IPS-18a (cell line): ENCODE data around the gene CER1.

Source experiments
- H3K27ac ChIP-seq: one replicate; pipeline ENCODE4 v1.5.1; 2013; ENCODE audit warnings: low read length
- H3K27me3 ChIP-seq: one replicate; pipeline ENCODE4 v1.6.1; 2013; ENCODE audit warnings: mild to moderate bottlenecking, low read length; ENCODE audit not compliant: control insufficient read depth, insufficient read depth
- H3K36me3 ChIP-seq: one replicate; pipeline ENCODE4 v1.6.1; 2013; ENCODE audit warnings: low read depth, low read length; ENCODE audit not compliant: control insufficient read depth
- H3K4me1 ChIP-seq: one replicate; pipeline ENCODE4 v1.6.1; 2013; ENCODE audit warnings: low read depth, low read length; ENCODE audit not compliant: control insufficient read depth
- H3K4me3 ChIP-seq: one replicate; pipeline ENCODE4 v1.5.1; 2013; ENCODE audit warnings: low read length
- H3K9ac ChIP-seq: one replicate; pipeline ENCODE4 v1.6.1; 2013; ENCODE audit warnings: mild to moderate bottlenecking, low read length, moderate library complexity
- H3K9me3 ChIP-seq: one replicate; pipeline ENCODE4 v1.6.1; 2013; ENCODE audit warnings: low read depth, low read length; ENCODE audit not compliant: control insufficient read depth

Gene CER1

GRCh38 chr9:14713187-14713767 lies 9.3 kb downstream of the CER1 start:
- H3K9ac ChIP-seq, result no peak overlapping the region
- no peaks in the 10 kb centered on the region for H3K9me3 ChIP-seq
- no peaks in the 10 kb centered on the region for H3K4me1 ChIP-seq
- no peaks in the 10 kb centered on the region for H3K27me3 ChIP-seq
- no peak overlapping the region for H3K4me3 ChIP-seq
- H3K36me3 ChIP-seq, result no peaks in the 10 kb centered on the region
- H3K27ac ChIP-seq, result no peak overlapping the region

GRCh38 chr9:14710804-14711203 lies 11.7 kb downstream of the CER1 start:
- Histone ChIP-seq H3K9me3 (no peaks in the 10 kb centered on the region), H3K27me3 (no peaks in the 10 kb centered on the region), H3K9ac (no peak overlapping the region), H3K4me1 (no peaks in the 10 kb centered on the region), H3K36me3 (no peaks in the 10 kb centered on the region), H3K27ac (no peak overlapping the region), H3K4me3 (no peak overlapping the region)

GRCh38 chr9:14706530-14707140 lies 15.9 kb downstream of the CER1 start:
- no peaks in the 10 kb centered on the region for H3K27me3 ChIP-seq
- H3K36me3 ChIP-seq, result no peaks in the 10 kb centered on the region
- no peaks in the 10 kb centered on the region for H3K9me3 ChIP-seq
- H3K27ac ChIP-seq, result no peak overlapping the region
- no peak overlapping the region for H3K9ac ChIP-seq
- no peak overlapping the region for H3K4me3 ChIP-seq
- H3K4me1 ChIP-seq, result no peaks in the 10 kb centered on the region

GRCh38 chr9:14705079-14705478 lies 17.5 kb downstream of the CER1 start:
- no peaks in the 10 kb centered on the region for H3K9me3 ChIP-seq
- no peak overlapping the region for H3K4me3 ChIP-seq
- no peak overlapping the region for H3K9ac ChIP-seq
- H3K27ac ChIP-seq, result no peak overlapping the region
- H3K27me3 ChIP-seq, result no peaks in the 10 kb centered on the region
- no peaks in the 10 kb centered on the region for H3K4me1 ChIP-seq
- no peaks in the 10 kb centered on the region for H3K36me3 ChIP-seq

- Histone ChIP-seq H3K4me1 (no peaks in the 10 kb centered on the region), H3K9me3 (no peaks in the 10 kb centered on the region), H3K4me3 (no peak overlapping the region), H3K9ac (no peak overlapping the region), H3K36me3 (no peaks in the 10 kb centered on the region), H3K27ac (no peak overlapping the region), H3K27me3 (no peaks in the 10 kb centered on the region)
Observed at GRCh38 chr9:14704281-14704680, 18.3 kb downstream of the CER1 start.

- no peak overlapping the region for H3K9ac ChIP-seq
- no peaks in the 10 kb centered on the region for H3K4me1 ChIP-seq
- no peaks in the 10 kb centered on the region for H3K36me3 ChIP-seq
- H3K27ac ChIP-seq, result no peak overlapping the region
- no peaks in the 10 kb centered on the region for H3K27me3 ChIP-seq
- no peak overlapping the region for H3K4me3 ChIP-seq
- H3K9me3 ChIP-seq, result no peaks in the 10 kb centered on the region
Observed at GRCh38 chr9:14702200-14702720, 20.3 kb downstream of the CER1 start.

- H3K4me3 ChIP-seq, result peak within 1 kb of the TSS; percentile 77
- H3K9ac ChIP-seq, result peak within 1 kb of the TSS; percentile 56
- H3K4me1 ChIP-seq, result peaks cover 8% of the 10 kb centered on the region
- peaks cover 11% of the 10 kb centered on the region for H3K36me3 ChIP-seq
- H3K27me3 ChIP-seq, result no peaks in the 10 kb centered on the region
- no peak within 1 kb of the TSS for H3K27ac ChIP-seq
- H3K9me3 ChIP-seq, result no peaks in the 10 kb centered on the region
Observed at GRCh38 chr9:14693251-14693861, 29.2 kb downstream of the CER1 start, which contains the start of gene ZDHHC21. TSS of gene ZDHHC21 (minus strand) at chr9:14693432. CDS start at chr9:14674340, 19,092 bp downstream.

- Histone ChIP-seq H3K36me3 (peaks cover 11% of the 10 kb centered on the region), H3K27ac (no peak overlapping the region), H3K4me3 (peak overlapping the region; percentile 77), H3K27me3 (no peaks in the 10 kb centered on the region), H3K4me1 (peaks cover 8% of the 10 kb centered on the region), H3K9ac (peak overlapping the region; percentile 46), H3K9me3 (no peaks in the 10 kb centered on the region)
Observed at GRCh38 chr9:14692470-14693250, 29.9 kb downstream of the CER1 start.

GRCh38 chr9:14690948-14691730 lies 31.4 kb downstream of the CER1 start:
- H3K4me3 ChIP-seq, result no peak overlapping the region
- peaks cover 8% of the 10 kb centered on the region for H3K4me1 ChIP-seq
- H3K9me3 ChIP-seq, result no peaks in the 10 kb centered on the region
- no peak overlapping the region for H3K9ac ChIP-seq
- no peak overlapping the region for H3K27ac ChIP-seq
- no peaks in the 10 kb centered on the region for H3K27me3 ChIP-seq
- peaks cover 18% of the 10 kb centered on the region for H3K36me3 ChIP-seq

- Histone ChIP-seq H3K36me3 (peaks cover 18% of the 10 kb centered on the region), H3K9me3 (no peaks in the 10 kb centered on the region), H3K9ac (no peak overlapping the region), H3K27me3 (no peaks in the 10 kb centered on the region), H3K4me3 (no peak overlapping the region), H3K4me1 (peaks cover 3% of the 10 kb centered on the region), H3K27ac (no peak overlapping the region)
Observed at GRCh38 chr9:14687042-14687719, 35.4 kb downstream of the CER1 start.
